Right lobe of liver (tissue), 6 donors: ENCODE results near the gene ERBB4. TPM values are rescaled to one million over a fixed set of nuclear protein-coding genes. Genes with fewer than 3 reads are reported as not detected.

Experiments
- ATAC-seq, 4 donors: fragments of 200-7000 bp; cut with Tn5 transposase; one replicate each; pipeline ENCODE4 v1.9.1; 2020; ENCODE audit warnings: mild to moderate bottlenecking in 4 of 4, moderate library complexity in 4 of 4
- DNase-seq, 3 donors: peaks; one replicate each; pipeline ENCODE4 v3.0.0-alpha.2; 2020
- H3K27ac ChIP-seq, 3 donors: fragments of 200-600 bp; one replicate each; pipeline ENCODE4 v1.8.0; 2022
- H3K27me3 ChIP-seq, 2 donors: fragments of 200-600 bp; one replicate each; pipeline ENCODE4 v1.8.0; 2022
- H3K36me3 ChIP-seq, 4 donors: fragments of 200-600 bp; sonication (generic) in 1 of 4; one replicate each; pipeline versions ENCODE4 v1.5.1 to v1.8.0; 2017 to 2022; ENCODE audit warnings: control low read depth in 1 of 4
- H3K4me1 ChIP-seq, 4 donors: fragments of 200-600 bp; sonication (generic) in 1 of 4; one replicate each; pipeline versions ENCODE4 v1.5.1 to v1.8.0; 2017 to 2022; ENCODE audit warnings: control low read depth in 1 of 4
- H3K4me3 ChIP-seq, 3 donors: fragments of 200-600 bp; one replicate each; pipeline ENCODE4 v1.8.0; 2022
- H3K9me3 ChIP-seq, 4 donors: fragments of 200-600 bp; sonication (generic) in 1 of 4; one replicate each; pipeline versions ENCODE4 v1.5.1 to v1.8.0; 2017 to 2022; ENCODE audit warnings: control low read depth in 1 of 4
- CTCF ChIP-seq, 4 donors: fragments of 200-600 bp in 3 of 4; fragments of 450-650 bp in 1 of 4; IDR thresholded peaks; one replicate each; pipeline versions ENCODE4 v1.5.1 to v1.8.0; 2016 to 2022; ENCODE audit warnings: antibody characterized with exemption in 4 of 4, mild to moderate bottlenecking in 2 of 4
- POLR2A ChIP-seq: fragments of 450-650 bp; IDR thresholded peaks from one replicate; pipeline ENCODE4 v1.6.1; 2017; ENCODE audit warnings: antibody characterized with exemption, mild to moderate bottlenecking
- WGBS: methylation state at CpG from one replicate; pipeline ENCODE4 v1.1.6; 2018; ENCODE audit warnings: low coverage, low lambda C conversion rate; ENCODE audit not compliant: insufficient coverage; ENCODE audit errors: missing lambda C conversion rate; 5-methylcytosine and 5-hydroxymethylcytosine counted together
- intact Hi-C, 2 donors: fragments of 100-400 bp; cut with DNase I; formaldehyde crosslinking; loops; one replicate each; pipeline versions ENCODE4 v1.11.2 to v1.14.1; 2022
- total RNA-seq, 6 experiments: library from RNA; depleted of rRNA in 2 of 6; stranded (reverse); fragments of >200 nt in 2 of 6; fragmentation: NEBNext Ultra II Directional in 3 of 6; extraction: Animal tissue kit (Norgen Biotek cat#: 25700) in 3 of 6; gene quantifications; one replicate each; pipeline versions ENCODE4 v1.1.0 to v1.2.4, GENCODE V29; 2016 to 2023
- donor health status: DM: no; HTN: yes; CAD: no.
- donor health status: DM: no; HTN: no; CAD: no.
- donor health status: DM: no; HTN: no; CAD: no.
- donor health status: DM: no; HTN: yes; CAD: no.
- donor health status: DM: no; HTN: yes; CAD: no.

ERBB4 gene
- total RNA-seq, 6 experiments from 2014 or later: 0.02 to 0.59 (median 0.08) TPM; not detected in 2

- no peak overlapping the region for H3K4me3 ChIP-seq
- H3K9me3 ChIP-seq: no peaks in the 10 kb centered on the region
- no peak overlapping the region for H3K27ac ChIP-seq
- WGBS: 50% methylated on average over 1 of the region's 1 CpG
- H3K4me1 ChIP-seq: no peaks in the 10 kb centered on the region
- no peak for DNase-seq
- ATAC-seq: no peak
- no peaks in the 10 kb centered on the region for H3K36me3 ChIP-seq
- H3K27me3 ChIP-seq: no peaks in the 10 kb centered on the region
- intact Hi-C loops: no loop called here
- TF ChIP-seq POLR2A: no peak
- TF ChIP-seq CTCF (IDR thresholded peaks at IDR 0.05): no peak
Measured at GRCh38 chr2:212428681-212429478, 109.7 kb downstream of the ERBB4 start.

- intact Hi-C loops: no loop called here
- Histone ChIP-seq H3K36me3 (no peaks in the 10 kb centered on the region), H3K27ac (no peak overlapping the region), H3K4me3 (no peak overlapping the region), H3K4me1 (no peaks in the 10 kb centered on the region), H3K9me3 (no peaks in the 10 kb centered on the region), H3K27me3 (no peaks in the 10 kb centered on the region)
- DNase-seq (no peak), ATAC-seq (no peak)
- 20% methylated on average over 2 of the region's 2 CpGs for WGBS
- TF ChIP-seq CTCF (IDR thresholded peaks at IDR 0.05) (no peak), POLR2A (no peak)
Measured at GRCh38 chr2:212427638-212428037, 111.0 kb downstream of the ERBB4 start.

GRCh38 chr2:212426637-212427412 is 111.8 kb downstream of the ERBB4 start:
- intact Hi-C loops: no loop called here
- H3K4me1 ChIP-seq: no peaks in the 10 kb centered on the region
- no peak for TF ChIP-seq POLR2A
- TF ChIP-seq CTCF (IDR thresholded peaks at IDR 0.05): no peak
- no peaks in the 10 kb centered on the region for H3K27me3 ChIP-seq
- H3K27ac ChIP-seq: no peak overlapping the region
- 41% methylated on average over 5 of the region's 5 CpGs for WGBS
- H3K9me3 ChIP-seq: no peaks in the 10 kb centered on the region
- DNase-seq: no peak
- no peak for ATAC-seq
- no peaks in the 10 kb centered on the region for H3K36me3 ChIP-seq
- no peak overlapping the region for H3K4me3 ChIP-seq

GRCh38 chr2:212424082-212424481 is 114.5 kb downstream of the ERBB4 start:
- no peak for ATAC-seq
- intact Hi-C loops: no loop called here
- H3K9me3 ChIP-seq: no peaks in the 10 kb centered on the region

More at GRCh38 chr2:212424082-212424481, 114.5 kb downstream of the ERBB4 start:
- TF ChIP-seq POLR2A: no peak
- no peak for TF ChIP-seq CTCF (IDR thresholded peaks at IDR 0.05)
- Histone ChIP-seq H3K4me1 (no peaks in the 10 kb centered on the region), H3K27me3 (no peaks in the 10 kb centered on the region), H3K36me3 (no peaks in the 10 kb centered on the region), H3K27ac (no peak overlapping the region), H3K4me3 (no peak overlapping the region)
- DNase-seq: no peak
